HG03025 (cell line): ENCODE measurements around the gene DDRGK1.
"Not testable (repeated sequence)": the region's sequence is repeated elsewhere in the genome, so short reads cannot be mapped to it uniquely, and the experiment has no call there.

ENCODE experiments used
- ATAC-seq: cut with Tn5 transposase; IDR thresholded peaks from one replicate; pipeline ENCODE4 v1.9.1; 2021; ENCODE audit warnings: mild to moderate bottlenecking, moderate library complexity; ENCODE audit not compliant: unreplicated experiment, low FRiP score

DDRGK1 gene

DNA sequence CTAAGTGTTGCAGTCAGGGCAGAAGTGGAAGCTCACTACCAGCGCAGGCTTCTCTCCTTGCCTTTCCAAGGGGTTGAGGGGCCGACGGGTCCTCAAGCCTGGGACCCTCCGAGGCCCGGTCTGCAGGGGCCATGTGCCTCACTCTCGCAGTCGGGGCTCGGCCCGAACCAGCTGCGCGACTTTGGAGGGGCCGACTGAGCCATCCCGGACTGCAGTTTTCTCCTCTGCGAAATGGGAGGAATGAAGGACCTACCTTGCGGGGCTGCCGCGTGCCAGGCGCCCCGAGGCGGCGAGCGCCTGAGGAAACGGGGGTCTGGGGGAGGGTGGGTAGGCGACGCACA lies 36.8 kb downstream of the DDRGK1 start:
- no peak for ATAC-seq

DNA sequence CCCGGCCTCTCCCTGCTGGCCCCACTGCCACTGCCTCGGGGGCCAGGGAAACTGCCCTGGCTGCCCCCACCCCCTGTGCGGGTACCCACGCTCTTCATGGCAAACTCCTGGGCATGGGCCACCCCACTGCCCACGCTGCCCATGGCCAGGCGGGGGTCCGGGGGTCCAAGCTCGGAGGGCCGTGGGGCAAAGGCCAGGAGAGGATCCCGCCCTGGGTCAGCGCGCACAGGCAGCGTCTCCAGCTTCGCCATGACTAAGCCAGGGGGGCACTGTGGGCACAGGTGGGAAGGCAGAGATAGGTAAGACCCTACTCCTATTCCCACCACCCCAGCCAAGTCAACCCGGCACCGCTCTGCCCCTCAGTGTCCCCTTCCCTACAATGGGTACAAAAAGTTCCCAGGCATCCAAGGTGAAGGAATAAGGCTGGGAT lies 37.6 kb downstream of the DDRGK1 start:
- no peak for ATAC-seq

DNA sequence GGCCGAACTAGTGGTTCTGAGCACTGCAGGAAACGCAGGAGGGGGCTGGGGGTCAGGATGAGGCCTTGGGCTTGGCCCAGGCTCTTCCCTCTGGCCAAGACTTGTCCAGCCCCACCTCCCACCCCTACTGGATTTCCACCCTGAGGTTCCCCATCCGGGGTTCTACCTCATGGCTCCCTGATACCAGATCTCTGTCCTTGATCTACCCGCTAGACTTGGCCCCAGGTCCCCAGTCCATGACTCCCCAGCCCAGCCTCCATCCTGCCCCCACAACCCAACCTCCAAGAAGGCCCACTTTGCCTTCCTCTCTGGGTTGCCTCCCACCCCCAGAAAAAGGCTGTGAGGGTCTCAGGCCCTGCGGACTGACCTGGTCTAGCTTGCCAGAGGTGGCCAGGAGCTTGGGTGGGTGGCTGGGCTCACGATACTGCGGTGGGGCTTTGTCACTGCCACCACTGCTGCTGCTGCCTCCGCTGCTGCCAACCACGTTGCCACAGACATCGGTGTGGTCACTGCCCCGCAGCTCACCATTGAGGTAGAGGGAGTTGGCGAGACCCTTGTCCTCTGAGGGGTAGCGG lies 38.1 kb downstream of the DDRGK1 start:
- ATAC-seq, result no peak

DNA sequence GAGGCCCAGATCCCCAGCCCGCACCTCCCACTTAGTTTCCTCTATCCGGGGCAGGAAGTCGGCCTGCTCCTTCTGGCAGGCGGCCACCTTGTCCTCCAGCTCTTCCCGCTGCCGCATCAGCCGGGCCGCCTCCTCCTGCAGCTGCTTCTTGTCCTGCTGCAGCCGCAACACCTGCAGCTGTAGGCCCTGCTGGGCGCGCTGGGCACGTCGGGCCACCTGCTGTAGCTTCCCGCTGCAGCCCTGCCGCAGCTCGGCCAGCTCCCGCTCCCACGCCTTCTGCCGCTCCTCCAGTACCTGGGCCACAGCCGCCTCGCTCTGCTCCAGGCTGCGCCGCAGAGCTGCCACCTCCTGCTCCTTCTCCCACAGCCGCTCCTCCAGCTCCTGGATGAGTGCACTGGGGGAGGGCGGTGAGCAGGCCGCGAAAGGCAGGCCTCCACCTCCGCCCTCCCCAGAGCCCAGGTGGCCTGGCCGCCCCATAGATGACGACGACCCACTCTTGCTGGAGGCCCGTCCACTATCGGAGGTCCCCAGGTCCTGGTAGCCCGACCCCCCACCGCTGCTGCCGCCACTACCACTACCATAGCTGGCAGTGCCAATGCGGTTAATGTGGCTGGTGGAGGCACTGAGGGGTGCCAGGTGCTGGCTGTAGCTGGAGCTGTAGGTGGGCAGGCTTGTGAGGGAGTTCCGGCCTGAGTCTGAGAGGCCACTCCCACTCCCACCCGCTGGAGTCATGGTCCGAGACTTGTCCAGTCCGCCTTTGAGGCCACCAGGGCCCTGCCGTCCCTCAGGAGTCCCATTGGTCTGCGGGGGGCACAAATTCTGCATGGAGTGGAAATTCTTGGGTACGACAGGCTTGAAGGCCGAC lies 38.8 kb downstream of the DDRGK1 start:
- no peak for ATAC-seq

DNA sequence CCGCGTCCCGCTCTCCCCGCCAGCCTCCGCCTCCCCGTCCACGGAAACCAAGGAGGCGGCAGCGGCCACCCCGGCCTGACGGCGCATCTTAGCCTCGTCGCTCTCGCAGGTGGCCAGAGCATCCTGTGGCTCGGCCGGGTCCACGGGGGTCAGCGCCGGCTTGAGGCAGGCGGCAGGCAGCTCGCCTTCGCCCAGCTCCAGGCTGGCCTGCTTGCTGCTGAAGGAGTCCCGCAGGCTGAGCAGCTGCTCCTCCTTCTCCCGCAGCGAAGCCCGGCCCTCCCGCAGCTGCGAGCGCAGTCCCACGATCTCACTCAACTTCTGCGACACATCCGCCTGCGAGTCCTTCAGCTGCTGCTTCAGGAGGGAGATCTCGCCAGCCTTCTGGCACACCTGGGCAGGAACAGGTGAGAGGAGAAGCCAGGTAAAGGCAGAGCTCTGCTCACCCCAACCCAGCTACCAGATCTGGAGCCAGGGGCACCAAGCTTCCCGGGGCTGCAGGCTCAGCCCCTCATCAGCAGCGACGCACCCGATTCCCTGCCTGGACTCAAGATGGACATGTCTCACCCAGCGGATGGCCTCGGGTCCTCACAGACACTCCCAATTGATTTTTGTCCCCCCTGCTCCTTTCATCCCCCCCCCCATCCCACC lies 39.6 kb downstream of the DDRGK1 start:
- no peak for ATAC-seq

GRCh38 chr20:3164043-3164762 lies 40.3 kb downstream of the DDRGK1 start:
- ATAC-seq, result no peak

DNA sequence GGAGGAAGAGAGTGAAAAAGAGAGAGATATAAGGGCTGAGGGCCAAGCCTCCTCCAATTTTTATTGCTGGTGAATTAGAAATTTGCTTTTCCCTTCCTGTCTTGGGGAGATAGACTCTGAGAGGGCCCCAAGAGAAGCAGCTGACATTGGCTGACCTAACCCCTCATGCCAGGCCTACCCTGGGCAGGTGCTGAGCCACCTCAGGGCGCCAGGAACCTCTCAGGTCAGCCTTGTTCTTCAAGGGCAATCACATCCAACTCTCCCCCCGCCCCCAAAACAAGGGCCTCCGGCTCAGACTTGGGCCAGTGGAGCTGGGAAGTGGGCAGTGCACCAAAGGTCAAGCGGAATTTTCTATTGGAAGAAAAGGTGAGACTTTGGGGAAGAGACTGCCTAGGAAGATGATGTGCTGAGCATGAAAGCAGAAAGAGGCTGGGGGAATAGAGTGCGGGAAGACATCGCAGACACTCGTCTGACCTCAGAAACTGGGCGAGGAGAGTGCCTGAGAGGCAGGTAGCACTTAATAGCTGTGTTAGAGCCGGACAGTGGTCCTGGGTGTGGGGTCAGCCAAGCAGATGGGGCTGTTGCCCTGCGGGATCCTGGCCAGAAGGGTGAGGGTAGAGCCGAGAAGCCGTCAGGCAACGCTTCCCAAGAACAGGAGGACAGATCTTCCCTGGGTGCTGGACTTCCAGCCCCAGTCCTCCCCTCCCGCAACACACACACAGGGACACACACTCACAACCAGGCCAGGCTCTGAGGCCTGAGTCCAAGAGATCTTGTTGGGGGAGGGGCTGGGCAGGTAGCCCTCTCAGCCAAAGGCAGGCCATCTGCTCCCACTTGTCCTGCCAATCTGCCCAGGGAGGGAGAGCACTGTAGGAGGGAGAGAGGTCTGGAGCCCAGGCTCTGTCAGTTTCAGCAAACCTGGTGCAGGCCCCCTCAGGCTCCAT lies 41.1 kb downstream of the DDRGK1 start:
- no peak for ATAC-seq

DNA sequence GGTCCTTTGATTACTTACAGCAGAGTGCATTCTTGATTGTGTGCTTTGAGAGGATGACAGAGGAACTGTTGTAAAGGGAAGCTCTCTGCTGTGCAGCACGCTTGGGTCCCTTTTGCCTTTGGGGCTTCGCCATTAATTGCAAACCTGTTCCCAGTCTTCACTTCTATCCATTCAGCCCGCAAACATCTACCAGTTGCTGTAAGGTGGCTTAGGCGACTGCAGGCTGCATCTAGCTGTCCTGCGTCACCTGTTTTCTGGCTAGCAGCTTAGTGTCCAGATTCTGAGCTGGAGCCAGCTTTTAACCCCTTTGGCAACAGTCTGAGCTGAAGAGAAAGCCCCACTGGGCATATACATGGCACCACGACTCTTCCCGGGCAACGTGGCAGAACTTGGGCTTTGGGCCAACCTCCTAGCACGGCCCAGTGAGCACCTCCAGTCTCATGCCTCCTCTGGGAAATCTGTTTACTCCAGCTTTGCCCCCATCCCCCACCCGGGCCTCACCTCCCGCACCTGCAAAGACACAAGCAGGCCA lies 42.3 kb downstream of the DDRGK1 start:
- no peak for ATAC-seq

DNA sequence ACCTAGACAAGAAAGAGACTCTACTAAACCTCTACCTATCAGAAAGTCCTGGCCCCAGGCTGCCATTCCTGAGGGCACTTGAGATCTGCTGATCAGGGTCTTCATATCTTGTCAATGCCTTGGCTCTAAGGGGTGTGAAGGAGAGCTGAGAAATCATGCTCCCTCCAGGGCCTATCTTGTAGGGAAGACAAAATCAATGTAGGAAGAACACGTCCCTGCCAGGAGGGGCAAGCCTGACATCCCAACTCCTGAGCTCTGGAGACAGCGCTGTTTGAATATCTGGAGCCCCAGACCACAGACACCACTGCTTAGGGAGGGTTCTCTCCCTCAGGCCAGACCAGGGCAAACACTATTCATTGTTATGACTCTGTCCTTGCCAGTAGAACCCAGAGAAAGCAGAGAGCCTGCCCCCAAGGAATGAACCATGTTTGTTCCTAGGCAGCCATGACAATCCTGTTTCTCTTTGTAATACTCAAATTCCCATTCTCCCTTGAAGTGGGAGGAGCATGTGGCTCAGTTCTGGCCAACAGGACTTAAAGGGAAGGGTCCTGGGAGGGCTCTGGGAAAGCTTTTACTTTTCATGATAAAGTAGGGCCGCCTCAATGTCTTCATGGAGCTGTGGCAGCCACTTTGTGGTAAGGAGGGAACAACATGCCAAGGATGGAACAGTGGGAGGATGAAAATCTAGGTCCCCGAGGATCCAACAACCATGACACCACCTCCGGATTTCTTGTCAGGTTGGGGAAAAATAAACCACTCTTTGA lies 43.0 kb downstream of the DDRGK1 start:
- ATAC-seq, result no peak

GRCh38 chr20:3160418-3160817 lies 44.1 kb downstream of the DDRGK1 start:
- no peak for ATAC-seq

DNA sequence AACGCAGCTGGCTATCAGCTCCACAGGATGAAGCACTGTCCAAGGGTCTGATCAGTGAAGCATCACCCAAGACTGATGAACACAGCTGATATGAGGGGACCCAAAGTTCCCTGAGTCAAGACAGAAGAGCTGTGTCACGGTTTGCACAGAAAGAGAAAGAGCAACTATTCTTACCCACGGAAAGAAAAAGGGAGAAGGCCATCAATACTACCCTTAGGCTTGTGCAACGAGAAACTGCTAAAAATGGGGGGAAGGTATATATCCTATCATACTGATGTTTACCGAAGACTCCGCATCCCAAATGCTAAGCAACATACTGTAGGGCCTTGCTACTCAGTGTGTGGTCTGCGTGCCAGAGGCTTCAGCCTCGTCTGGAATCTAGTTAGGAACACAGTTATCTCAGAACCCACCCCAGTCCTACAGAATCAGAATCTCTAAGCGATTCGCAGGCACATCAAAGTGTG lies 45.5 kb downstream of the DDRGK1 start:
- no peak for ATAC-seq

DNA sequence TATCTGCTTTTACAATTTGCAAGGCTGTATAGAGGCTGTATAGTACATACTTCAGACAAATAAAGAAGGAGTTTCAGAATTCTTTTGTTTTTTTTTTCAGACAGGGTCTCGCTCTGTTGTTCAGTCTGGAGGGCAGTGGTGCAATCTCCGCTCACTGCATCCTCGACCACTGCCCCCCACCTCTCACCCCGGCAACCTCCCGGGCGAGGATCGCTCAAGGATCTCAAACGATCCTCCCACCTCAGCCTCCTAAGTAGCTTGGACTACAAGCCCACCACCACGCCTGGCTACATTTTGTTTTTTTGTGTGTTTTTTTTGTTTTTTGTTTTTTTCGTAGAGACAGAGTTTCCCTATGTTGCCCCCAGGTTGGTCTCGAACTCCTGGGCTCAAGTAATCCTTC lies 46.7 kb downstream of the DDRGK1 start:
- no peak for ATAC-seq

- no peak for ATAC-seq
Measured at GRCh38 chr20:3156811-3157619, 47.5 kb downstream of the DDRGK1 start.

- not testable (repeated sequence) for ATAC-seq
Measured at GRCh38 chr20:3152057-3152644, 52.3 kb downstream of the DDRGK1 start.

DNA sequence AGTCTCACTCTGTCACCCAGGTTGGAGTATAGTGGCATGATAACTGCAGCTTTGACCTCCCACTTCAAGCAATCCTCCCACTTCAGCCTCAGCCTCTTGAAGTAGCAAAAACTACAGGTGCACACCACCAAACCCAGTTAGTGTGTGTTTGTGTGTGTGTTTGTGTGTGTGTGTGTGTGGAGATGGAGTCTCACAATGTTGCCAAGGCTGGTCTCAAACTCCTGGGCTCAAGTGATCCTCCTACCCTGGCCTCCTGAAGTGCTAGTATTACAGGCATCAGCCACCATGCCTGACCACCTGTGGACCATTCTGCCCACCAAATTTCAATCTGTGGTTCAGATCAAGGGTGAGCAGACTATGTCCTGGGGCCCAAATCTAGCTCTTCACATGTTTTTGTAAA lies 53.6 kb downstream of the DDRGK1 start:
- ATAC-seq, result no peak

DNA sequence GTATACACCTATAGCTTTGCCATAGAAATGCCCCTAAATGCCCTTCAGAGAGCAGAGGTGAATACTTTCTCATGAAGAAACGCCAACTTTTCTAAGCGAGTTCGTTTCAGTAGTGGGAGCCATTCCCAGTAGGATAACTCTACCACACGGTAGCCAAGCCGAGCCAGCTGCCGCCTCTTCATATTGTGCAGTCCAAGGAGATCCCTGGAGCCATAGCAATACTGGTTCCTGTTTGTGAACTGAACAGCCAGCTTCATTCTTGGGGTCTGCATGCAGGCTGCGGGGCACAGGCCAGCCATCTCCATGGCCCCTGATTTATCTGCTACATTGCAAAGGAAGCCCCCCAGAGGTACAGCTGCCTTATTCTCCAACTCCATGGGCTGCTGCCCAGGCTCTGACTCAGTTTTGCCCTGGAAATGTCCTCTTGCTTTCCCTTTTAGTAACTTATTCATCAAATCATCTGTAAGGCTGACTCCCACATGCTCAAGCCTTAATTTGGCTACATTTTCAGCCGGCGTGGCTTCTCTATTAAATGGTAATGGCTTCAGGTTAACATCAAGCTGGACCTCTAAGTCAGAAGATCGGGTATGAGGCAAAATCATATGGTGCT lies 57.6 kb downstream of the DDRGK1 start:
- ATAC-seq, result no peak

DNA sequence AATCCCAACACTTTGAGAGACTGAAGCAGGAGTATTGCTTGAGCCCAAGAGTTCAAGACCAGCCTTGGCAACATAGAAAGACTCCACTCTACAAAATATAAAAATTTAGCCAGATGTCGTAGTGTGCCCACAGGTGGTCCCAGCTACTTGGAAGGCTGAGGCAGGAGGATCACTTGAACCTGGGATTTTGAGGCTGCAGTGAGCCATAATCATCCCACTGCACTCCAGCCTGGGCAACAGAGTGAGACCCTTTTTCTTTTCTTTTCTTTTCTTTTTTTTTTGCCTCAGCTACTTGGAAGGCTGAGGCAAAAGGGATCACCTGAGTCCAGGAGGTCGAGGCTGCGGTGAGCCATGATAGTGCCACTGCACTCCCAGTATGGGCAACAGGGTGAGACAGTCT lies 62.7 kb downstream of the DDRGK1 start:
- ATAC-seq, result no peak
